Fibroblast of pulmonary artery (primary cell): Measurements from ENCODE around the gene USP25.

Experiments
- DNase-seq: peaks from one replicate; pipeline ENCODE4 v3.0.0-alpha.2; 2010; ENCODE audit warnings: low read depth
- H3K4me3 ChIP-seq: replicated peaks from 2 replicates; pipeline ENCODE4 v1.5.1; 2011; ENCODE audit warnings: low read depth, mild to moderate bottlenecking, control low read depth, low read length, moderate library complexity
- CTCF ChIP-seq: IDR thresholded peaks from 2 replicates; pipeline ENCODE4 v1.5.1; 2011; ENCODE audit warnings: mild to moderate bottlenecking, control low read depth, low read length, inconsistent platforms; ENCODE audit errors: missing control alignments

The USP25 gene

GRCh38 chr21:15771311-15771710 lies 41.5 kb downstream of the USP25 start:
- no peak overlapping the region for H3K4me3 ChIP-seq
- no peak for DNase-seq
- no peak for TF ChIP-seq CTCF

- no peak for TF ChIP-seq CTCF
- no peak for DNase-seq
Observed at GRCh38 chr21:15772654-15773053, 42.9 kb downstream of the USP25 start.

GRCh38 chr21:15774590-15774989 lies 44.8 kb downstream of the USP25 start:
- peak; percentile 62 for DNase-seq
- no peak for TF ChIP-seq CTCF
- H3K4me3 ChIP-seq, result no peak overlapping the region

More at GRCh38 chr21:15772654-15773053, 42.9 kb downstream of the USP25 start:
- H3K4me3 ChIP-seq, result no peak overlapping the region

GRCh38 chr21:15775291-15775690 lies 45.5 kb downstream of the USP25 start:
- no peak overlapping the region for H3K4me3 ChIP-seq
- DNase-seq, result no peak
- no peak for TF ChIP-seq CTCF

- no peak for TF ChIP-seq CTCF
- peak; percentile 54 for DNase-seq
- H3K4me3 ChIP-seq, result no peak overlapping the region
Observed at GRCh38 chr21:15775981-15776380, 46.2 kb downstream of the USP25 start.

- H3K4me3 ChIP-seq, result no peak overlapping the region
- no peak for DNase-seq
- no peak for TF ChIP-seq CTCF
Observed at GRCh38 chr21:15776818-15777217, 47.0 kb downstream of the USP25 start.

GRCh38 chr21:15781986-15782385 lies 52.2 kb downstream of the USP25 start:
- no peak for TF ChIP-seq CTCF
- no peak for DNase-seq
- H3K4me3 ChIP-seq, result no peak overlapping the region
